Measurements from ENCODE around the gene EXOSC5.

DNA sequence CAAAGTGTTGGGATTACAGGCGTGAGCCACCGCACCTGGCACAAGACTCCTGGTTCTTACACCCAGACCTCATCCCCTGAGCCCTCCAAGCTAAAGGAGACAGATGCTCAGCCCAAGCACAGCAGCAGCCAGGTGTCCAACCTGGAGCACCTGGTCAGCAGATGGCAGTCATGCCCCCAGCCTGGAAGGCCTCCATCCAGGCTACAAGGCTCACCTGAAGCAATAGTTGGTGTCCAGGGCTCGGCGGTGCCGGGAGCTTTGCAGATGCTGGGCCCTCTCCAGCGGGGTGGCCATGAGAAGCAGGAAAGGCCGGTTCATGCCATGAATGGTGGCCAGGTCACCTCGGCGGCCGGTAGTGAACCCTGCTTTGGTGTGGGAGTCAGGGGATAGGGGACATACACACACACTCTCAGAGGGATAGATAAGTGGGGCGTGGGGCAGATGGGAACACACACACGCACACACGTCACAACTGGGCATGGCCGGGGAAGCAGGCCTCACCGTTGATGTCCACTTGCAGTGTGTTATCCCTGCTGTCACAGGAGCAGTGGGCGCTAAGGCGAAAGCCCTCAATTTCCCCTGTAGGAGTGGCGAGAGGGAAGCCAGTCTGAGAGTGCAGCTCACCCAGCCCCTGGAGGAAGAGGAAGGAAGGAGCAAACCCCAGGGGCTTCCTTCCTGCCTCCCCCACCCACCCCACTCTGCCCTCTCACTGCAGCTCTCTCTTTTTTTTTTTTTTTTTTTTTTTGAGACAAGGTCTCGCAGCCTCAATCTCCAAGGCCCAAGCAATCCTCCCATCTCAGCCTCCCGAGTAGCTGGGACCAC is 55.3 kb downstream of the EXOSC5 start:
- TF ChIP-seq, protein P1, sequence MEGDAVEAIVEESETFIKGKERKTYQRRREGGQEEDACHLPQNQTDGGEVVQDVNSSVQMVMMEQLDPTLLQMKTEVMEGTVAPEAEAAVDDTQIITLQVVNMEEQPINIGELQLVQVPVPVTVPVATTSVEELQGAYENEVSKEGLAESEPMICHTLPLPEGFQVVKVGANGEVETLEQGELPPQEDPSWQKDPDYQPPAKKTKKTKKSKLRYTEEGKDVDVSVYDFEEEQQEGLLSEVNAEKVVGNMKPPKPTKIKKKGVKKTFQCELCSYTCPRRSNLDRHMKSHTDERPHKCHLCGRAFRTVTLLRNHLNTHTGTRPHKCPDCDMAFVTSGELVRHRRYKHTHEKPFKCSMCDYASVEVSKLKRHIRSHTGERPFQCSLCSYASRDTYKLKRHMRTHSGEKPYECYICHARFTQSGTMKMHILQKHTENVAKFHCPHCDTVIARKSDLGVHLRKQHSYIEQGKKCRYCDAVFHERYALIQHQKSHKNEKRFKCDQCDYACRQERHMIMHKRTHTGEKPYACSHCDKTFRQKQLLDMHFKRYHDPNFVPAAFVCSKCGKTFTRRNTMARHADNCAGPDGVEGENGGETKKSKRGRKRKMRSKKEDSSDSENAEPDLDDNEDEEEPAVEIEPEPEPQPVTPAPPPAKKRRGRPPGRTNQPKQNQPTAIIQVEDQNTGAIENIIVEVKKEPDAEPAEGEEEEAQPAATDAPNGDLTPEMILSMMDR (IDR thresholded peaks at IDR 0.05) = no peak
- no peak for TF ChIP-seq EZH2 (IDR thresholded peaks at IDR 0.05; ENCODE audit: borderline replicate concordance, insufficient read depth, low read depth, low read length, poor library complexity, severe bottlenecking)
